GM23338 (cell line): Measurements from ENCODE around the gene UMOD. TPM values are rescaled to one million over a fixed set of nuclear protein-coding genes. Genes with fewer than 3 reads are reported as not detected.

Source experiments
- ATAC-seq: fragments of 200-7000 bp; cut with Tn5 transposase; 3 replicates; pipeline ENCODE4 v1.9.1; 2020
- DNase-seq: peaks from one replicate; pipeline ENCODE4 v3.0.0-alpha.2; 2015; ENCODE audit warnings: low spot score
- H2AFZ ChIP-seq: fragments of 200-600 bp; sonication (generic); 2 replicates; pipeline ENCODE4 v1.8.0; 2016; ENCODE audit warnings: antibody characterized with exemption, mild to moderate bottlenecking, moderate library complexity
- H3F3A ChIP-seq: fragments of 200-600 bp; sonication (generic); replicated peaks from 2 replicates; pipeline ENCODE4 v1.8.0; 2017; ENCODE audit warnings: antibody characterized with exemption, mixed run types, low read depth
- H3K27ac ChIP-seq: fragments of 200-600 bp; sonication (generic); 2 replicates; pipeline ENCODE4 v1.6.1; 2016; ENCODE audit warnings: low read depth
- H3K27me3 ChIP-seq: fragments of 200-600 bp; sonication (generic); 2 replicates; pipeline ENCODE4 v1.8.0; 2016; ENCODE audit warnings: mild to moderate bottlenecking, mixed run types, moderate library complexity; ENCODE audit not compliant: insufficient read depth
- H3K36me3 ChIP-seq: fragments of 200-600 bp; sonication (generic); 2 replicates; pipeline ENCODE4 v1.8.0; 2016; ENCODE audit warnings: mild to moderate bottlenecking; ENCODE audit not compliant: insufficient read depth
- H3K4me1 ChIP-seq: fragments of 200-600 bp; sonication (generic); 2 replicates; pipeline ENCODE4 v1.8.0; 2016; ENCODE audit warnings: mild to moderate bottlenecking, moderate library complexity; ENCODE audit not compliant: insufficient read depth
- H3K4me2 ChIP-seq: fragments of 200-600 bp; sonication (generic); 2 replicates; pipeline ENCODE4 v1.7.1; 2017; ENCODE audit warnings: mixed run types
- H3K4me3 ChIP-seq: fragments of 200-600 bp; sonication (generic); 2 replicates; pipeline ENCODE4 v1.6.1; 2016; ENCODE audit warnings: mixed run types
- H3K79me2 ChIP-seq: fragments of 200-600 bp; sonication (generic); replicated peaks from 2 replicates; pipeline ENCODE4 v1.8.0; 2017; ENCODE audit warnings: mild to moderate bottlenecking; ENCODE audit not compliant: insufficient read depth
- H3K9me2 ChIP-seq: fragments of 200-600 bp; sonication (generic); 2 replicates; pipeline ENCODE4 v1.8.0; 2017; ENCODE audit not compliant: insufficient read depth
- H4K20me1 ChIP-seq: fragments of 200-600 bp; sonication (generic); replicated peaks from 2 replicates; pipeline ENCODE4 v1.8.0; 2017; ENCODE audit warnings: mild to moderate bottlenecking; ENCODE audit not compliant: insufficient read depth
- H3K27ac Mint-ChIP-seq: 2 replicates; pipeline ENCODE4 v1.8.0; 2020; ENCODE audit warnings: inconsistent platforms, mild to moderate bottlenecking, moderate library complexity, mixed read lengths
- H3K27me3 Mint-ChIP-seq: 3 replicates; pipeline ENCODE4 v1.8.0; 2022; ENCODE audit warnings: low read depth, mild to moderate bottlenecking, moderate library complexity, mixed read lengths, inconsistent platforms; ENCODE audit not compliant: insufficient read depth, poor library complexity
- H3K36me3 Mint-ChIP-seq: 3 replicates; pipeline ENCODE4 v1.8.0; 2021; ENCODE audit warnings: low read depth, mild to moderate bottlenecking, inconsistent platforms, moderate library complexity, mixed read lengths
- H3K4me1 Mint-ChIP-seq: 3 replicates; pipeline ENCODE4 v1.8.0; 2020; ENCODE audit warnings: mild to moderate bottlenecking, inconsistent platforms, mixed read lengths
- H3K4me3 Mint-ChIP-seq: 3 replicates; pipeline ENCODE4 v1.8.0; 2021; ENCODE audit warnings: moderate library complexity, mild to moderate bottlenecking, inconsistent platforms, mixed read lengths
- H3K9me3 Mint-ChIP-seq: 3 replicates; pipeline ENCODE4 v1.8.0; 2020; ENCODE audit warnings: moderate library complexity, mild to moderate bottlenecking, inconsistent platforms, mixed read lengths
- CREB1 ChIP-seq: fragments of 250-450 bp; sonication (Bioruptor Pico); IDR thresholded peaks from 2 replicates; pipeline ENCODE4 v1.5.0; 2020; ENCODE audit warnings: low read depth, mild to moderate bottlenecking, moderate library complexity
- EZH2 ChIP-seq: fragments of 200-600 bp; sonication (generic); IDR thresholded peaks from one replicate; pipeline ENCODE4 v1.8.0; 2017; ENCODE audit warnings: antibody characterized with exemption, mild to moderate bottlenecking, low read depth; ENCODE audit not compliant: unreplicated experiment
- EZH2phosphoT487 ChIP-seq: fragments of 200-600 bp; sonication (generic); IDR thresholded peaks from one replicate; pipeline ENCODE4 v1.8.1; 2018; ENCODE audit warnings: antibody characterized with exemption; ENCODE audit not compliant: unreplicated experiment
- NANOG ChIP-seq: IDR thresholded peaks from 2 replicates; pipeline ENCODE4 v1.6.1; 2016; ENCODE audit warnings: antibody characterized with exemption, borderline replicate concordance
- ZNF462 ChIP-seq: fragments of 250-450 bp; sonication (Bioruptor Pico); IDR thresholded peaks from 2 replicates; pipeline ENCODE4 v1.5.0; 2020; ENCODE audit warnings: mild to moderate bottlenecking, moderate library complexity
- polyA plus RNA-seq: library from polyadenylated mRNA; unstranded; fragments of >200 nt; fragmentation: Nextera tagmentation; extraction: Ambion mirVana; gene quantifications from 2 replicates; pipeline ENCODE4 v1.2.1, GENCODE V29; 2016
- total RNA-seq: library from RNA; depleted of rRNA; stranded (reverse); fragments of >200 nt; shearing (Covaris generic); gene quantifications from 2 replicates; pipeline ENCODE4 v1.2.3, GENCODE V29; 2014
- TF ChIP-seq, protein P1 (sequence below): IDR thresholded peaks from 2 replicates; pipeline ENCODE4 v1.6.1; 2016; ENCODE audit warnings: antibody characterized with exemption

The UMOD gene
- total and polyA plus RNA-seq, 2 experiments from 2014 or later: not detected

DNA sequence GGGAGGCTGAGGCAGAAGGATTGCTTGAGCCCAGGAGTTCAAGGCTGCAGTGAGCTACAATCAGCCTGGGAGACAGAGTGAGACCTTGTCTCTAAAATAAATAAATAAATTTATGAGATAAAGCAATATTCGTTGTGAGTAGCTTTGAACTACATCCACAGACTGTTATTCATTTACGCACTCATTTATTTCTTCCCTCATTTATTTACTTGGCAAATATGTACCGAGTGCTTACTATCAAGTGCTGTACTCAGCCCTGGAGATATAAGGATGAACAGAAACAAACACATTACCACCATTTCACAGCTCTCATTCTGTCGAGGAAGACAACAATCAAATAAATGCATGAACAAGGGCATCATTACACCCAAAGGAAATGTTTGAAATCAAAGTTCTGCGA lies 24.7 kb upstream of the UMOD start (continued):
- TF ChIP-seq EZH2 (no peak), ZNF462 (no peak)
- TF ChIP-seq, protein P1, sequence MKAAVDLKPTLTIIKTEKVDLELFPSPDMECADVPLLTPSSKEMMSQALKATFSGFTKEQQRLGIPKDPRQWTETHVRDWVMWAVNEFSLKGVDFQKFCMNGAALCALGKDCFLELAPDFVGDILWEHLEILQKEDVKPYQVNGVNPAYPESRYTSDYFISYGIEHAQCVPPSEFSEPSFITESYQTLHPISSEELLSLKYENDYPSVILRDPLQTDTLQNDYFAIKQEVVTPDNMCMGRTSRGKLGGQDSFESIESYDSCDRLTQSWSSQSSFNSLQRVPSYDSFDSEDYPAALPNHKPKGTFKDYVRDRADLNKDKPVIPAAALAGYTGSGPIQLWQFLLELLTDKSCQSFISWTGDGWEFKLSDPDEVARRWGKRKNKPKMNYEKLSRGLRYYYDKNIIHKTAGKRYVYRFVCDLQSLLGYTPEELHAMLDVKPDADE: no peak

GRCh38 chr16:20372701-20373100 lies 20.2 kb upstream of the UMOD start:
- H3K36me3 ChIP-seq: no peaks in the 10 kb centered on the region
- H2AFZ ChIP-seq: no peak overlapping the region
- H4K20me1 ChIP-seq: no peaks in the 10 kb centered on the region
- H3K4me1 ChIP-seq: no peaks in the 10 kb centered on the region
- Mint-ChIP-seq H3K27me3 (no peaks in the 10 kb centered on the region), H3K9me3 (no peaks in the 10 kb centered on the region; the same call in 2 of the 3 replicates), H3K27ac (no peak overlapping the region), H3K36me3 (no peaks in the 10 kb centered on the region), H3K4me1 (no peaks in the 10 kb centered on the region), H3K4me3 (no peak overlapping the region)
- no peak overlapping the region for H3K27ac ChIP-seq
- no peaks in the 10 kb centered on the region for H3K27me3 ChIP-seq
- no peaks in the 10 kb centered on the region for H3K79me2 ChIP-seq
- H3K4me2 ChIP-seq: no peak overlapping the region
- H3K9me2 ChIP-seq: no peaks in the 10 kb centered on the region
- H3F3A ChIP-seq: no peaks in the 10 kb centered on the region
- ATAC-seq (no peak), DNase-seq (no peak)
- H3K4me3 ChIP-seq: no peak overlapping the region
- TF ChIP-seq ZNF462: no peak
- no peak for TF ChIP-seq EZH2
- no peak for TF ChIP-seq NANOG
- no peak for TF ChIP-seq EZH2phosphoT487
- no peak for TF ChIP-seq CREB1 (CRISPR knock-in tag)
